NCI-H446 (cell line): ENCODE data around the gene LYPD3.
"Not testable (repeated sequence)": the region's sequence is repeated elsewhere in the genome, so short reads cannot be mapped to it uniquely, and the experiment has no call there.

Experiments used
- DNase-seq, 2 experiments: peaks; one replicate each; lab custom pipeline; 2025; lab: John Stamatoyannopoulos, UW

LYPD3 gene

GRCh38 chr19:43461303-43461702 lies 4.1 kb downstream of the LYPD3 start:
- no peak for DNase-seq

- no peak for DNase-seq
Measured at GRCh38 chr19:43460362-43461016, 4.9 kb downstream of the LYPD3 start.

GRCh38 chr19:43457809-43458208 lies 7.6 kb downstream of the LYPD3 start:
- DNase-seq: no peak

GRCh38 chr19:43455321-43456113 lies 9.9 kb downstream of the LYPD3 start:
- no peak for DNase-seq

- no peak for DNase-seq
Measured at GRCh38 chr19:43454031-43454430, 11.4 kb downstream of the LYPD3 start.

- no peak for DNase-seq
Measured at GRCh38 chr19:43452582-43452981, 12.8 kb downstream of the LYPD3 start.

- no peak for DNase-seq
Measured at GRCh38 chr19:43450545-43450997, 14.8 kb downstream of the LYPD3 start.

- DNase-seq: no peak
Measured at GRCh38 chr19:43447655-43448054, 17.8 kb downstream of the LYPD3 start.

GRCh38 chr19:43446746-43447489 lies 18.5 kb downstream of the LYPD3 start:
- peak; percentile 16 to 82 for DNase-seq

GRCh38 chr19:43445426-43445825 lies 20.0 kb downstream of the LYPD3 start:
- no peak for DNase-seq

GRCh38 chr19:43444531-43445287 lies 20.7 kb downstream of the LYPD3 start:
- no peak for DNase-seq

GRCh38 chr19:43444091-43444490 lies 21.3 kb downstream of the LYPD3 start:
- DNase-seq: not testable (repeated sequence)

- no peak for DNase-seq
Measured at GRCh38 chr19:43441716-43442115, 23.7 kb downstream of the LYPD3 start.

- DNase-seq: no peak
Measured at GRCh38 chr19:43439709-43440063, 25.7 kb downstream of the LYPD3 start.

- DNase-seq: no peak
Measured at GRCh38 chr19:43439032-43439708, 26.2 kb downstream of the LYPD3 start.

- no peak for DNase-seq
Measured at GRCh38 chr19:43438291-43439031, 26.9 kb downstream of the LYPD3 start.

GRCh38 chr19:43437712-43438111 lies 27.7 kb downstream of the LYPD3 start:
- DNase-seq: no peak

- DNase-seq: not testable (repeated sequence)
Measured at GRCh38 chr19:43437284-43437683, 28.1 kb downstream of the LYPD3 start.

GRCh38 chr19:43435775-43436174 lies 29.6 kb downstream of the LYPD3 start:
- no peak for DNase-seq

- no peak for DNase-seq
Measured at GRCh38 chr19:43433689-43434088, 31.7 kb downstream of the LYPD3 start.

GRCh38 chr19:43433358-43433673 lies 32.1 kb downstream of the LYPD3 start:
- DNase-seq: no peak
